HepG2 (cell line): ENCODE measurements around the gene HINT1. TPM values are rescaled to one million over a fixed set of nuclear protein-coding genes. Genes with fewer than 3 reads are reported as not detected.

ENCODE experiments used
- GABPB1 ChIP-seq: IDR thresholded peaks from 2 replicates; pipeline ENCODE4 v1.6.1; 2016; ENCODE audit warnings: mild to moderate bottlenecking, missing genetic modification reagents, moderate library complexity, missing compliant biosample characterization
- IKZF4 ChIP-seq: sonication (generic); formaldehyde crosslinking; IDR thresholded peaks from 2 replicates; pipeline ENCODE4 v1.5.1; 2020; ENCODE audit warnings: borderline replicate concordance, mild to moderate bottlenecking, low read depth, missing genetic modification reagents; ENCODE audit errors: not compliant biosample characterization
- MIXL1 ChIP-seq: IDR thresholded peaks from 2 replicates; pipeline ENCODE4 v1.6.1; 2016
- NR2C2 ChIP-seq: sonication (generic); formaldehyde crosslinking; IDR thresholded peaks from 2 replicates; pipeline ENCODE4 v1.4.0; 2020; ENCODE audit warnings: missing genetic modification reagents, mild to moderate bottlenecking, moderate library complexity, borderline replicate concordance
- PITX1 ChIP-seq: sonication (generic); formaldehyde crosslinking; IDR thresholded peaks from 2 replicates; pipeline ENCODE4 v1.5.1; 2020; ENCODE audit warnings: mild to moderate bottlenecking, missing genetic modification reagents
- POLR2A ChIP-seq, 2 experiments: IDR thresholded peaks; 2 replicates each; pipeline ENCODE4 v1.6.1; 2011; ENCODE audit warnings: low read depth in 2 of 2, low read length in 2 of 2, mild to moderate bottlenecking in 1 of 2, moderate library complexity in 1 of 2; ENCODE audit not compliant: insufficient read depth in 1 of 2
- RBAK ChIP-seq: sonication (generic); formaldehyde crosslinking; IDR thresholded peaks from 2 replicates; pipeline ENCODE4 v1.5.1; 2020; ENCODE audit warnings: mild to moderate bottlenecking, missing genetic modification reagents
- SIX4 ChIP-seq: sonication (generic); formaldehyde crosslinking; IDR thresholded peaks from 2 replicates; pipeline ENCODE4 v1.4.0; 2020; ENCODE audit warnings: missing genetic modification reagents
- ZMYM4 ChIP-seq: sonication (generic); formaldehyde crosslinking; IDR thresholded peaks from 2 replicates; pipeline ENCODE4 v1.8.1; 2023; ENCODE audit warnings: mild to moderate bottlenecking, missing genetic modification reagents
- ZNF124 ChIP-seq: sonication (generic); formaldehyde crosslinking; IDR thresholded peaks from 2 replicates; pipeline ENCODE4 v1.4.0; 2020; ENCODE audit warnings: missing genetic modification reagents
- ZNF264 ChIP-seq: sonication (generic); formaldehyde crosslinking; IDR thresholded peaks from 2 replicates; pipeline ENCODE4 v1.4.0; 2020; ENCODE audit warnings: missing genetic modification reagents
- ZNF276 ChIP-seq: sonication (generic); formaldehyde crosslinking; IDR thresholded peaks from 2 replicates; pipeline ENCODE4 v1.4.0; 2020; ENCODE audit warnings: mild to moderate bottlenecking, low read depth, missing genetic modification reagents
- ZNF530 ChIP-seq: sonication (generic); formaldehyde crosslinking; IDR thresholded peaks from 2 replicates; pipeline ENCODE4 v1.5.0; 2020; ENCODE audit warnings: low read depth, mild to moderate bottlenecking, missing genetic modification reagents
- ZNF761 ChIP-seq: sonication (generic); formaldehyde crosslinking; conservative IDR thresholded peaks from 2 replicates; pipeline ENCODE4 v1.4.0; 2020; ENCODE audit warnings: mild to moderate bottlenecking, missing genetic modification reagents
- ZNF776 ChIP-seq: sonication (generic); formaldehyde crosslinking; IDR thresholded peaks from 2 replicates; pipeline ENCODE4 v1.4.0; 2020; ENCODE audit warnings: mild to moderate bottlenecking, missing genetic modification reagents
- polyA plus RNA-seq, 8 experiments: library from polyadenylated mRNA; depleted of rRNA in 3 of 8; stranded (reverse) in 7 of 8; unstranded in 1 of 8; fragments of >200 nt; fragmentation: Illumina TruSeq in 4 of 8; extraction: Trizol in 4 of 8; gene quantifications; 2 replicates each; pipeline versions ENCODE4 v1.2.1 to v1.2.3, GENCODE V29; 2011 to 2016; ENCODE audit warnings: low read depth in 4 of 8, missing spikeins in 1 of 8, mixed read lengths in 1 of 8; ENCODE audit not compliant: insufficient read depth in 1 of 8
- total RNA-seq, 5 experiments: library from RNA; depleted of rRNA; stranded (reverse); fragments of >200 nt; fragmentation: Illumina TruSeq; extraction: Trizol; gene quantifications; 2 replicates each; pipeline ENCODE4 v1.2.3, GENCODE V29; 2016; ENCODE audit warnings: low read depth in 1 of 5
- TF ChIP-seq, protein P1 (sequence below): sonication (generic); formaldehyde crosslinking; IDR thresholded peaks from 2 replicates; pipeline ENCODE4 v1.4.0; 2020; ENCODE audit warnings: missing genetic modification reagents
- TF ChIP-seq, protein P2 (sequence below): IDR thresholded peaks from 2 replicates; pipeline ENCODE4 v1.6.1; 2016; ENCODE audit warnings: low read depth, missing genetic modification reagents, missing compliant biosample characterization

Gene HINT1
- total and polyA plus RNA-seq, 2 of the 13 experiments (the other 11 are each of a cell fraction or from before 2014, with no cell fraction given), result 428 to 997 TPM

GRCh38 chr5:131170540-131171275 is 5.7 kb upstream of the HINT1 start, which contains the start of gene LYRM7 (continued):
- TF ChIP-seq, protein P1, sequence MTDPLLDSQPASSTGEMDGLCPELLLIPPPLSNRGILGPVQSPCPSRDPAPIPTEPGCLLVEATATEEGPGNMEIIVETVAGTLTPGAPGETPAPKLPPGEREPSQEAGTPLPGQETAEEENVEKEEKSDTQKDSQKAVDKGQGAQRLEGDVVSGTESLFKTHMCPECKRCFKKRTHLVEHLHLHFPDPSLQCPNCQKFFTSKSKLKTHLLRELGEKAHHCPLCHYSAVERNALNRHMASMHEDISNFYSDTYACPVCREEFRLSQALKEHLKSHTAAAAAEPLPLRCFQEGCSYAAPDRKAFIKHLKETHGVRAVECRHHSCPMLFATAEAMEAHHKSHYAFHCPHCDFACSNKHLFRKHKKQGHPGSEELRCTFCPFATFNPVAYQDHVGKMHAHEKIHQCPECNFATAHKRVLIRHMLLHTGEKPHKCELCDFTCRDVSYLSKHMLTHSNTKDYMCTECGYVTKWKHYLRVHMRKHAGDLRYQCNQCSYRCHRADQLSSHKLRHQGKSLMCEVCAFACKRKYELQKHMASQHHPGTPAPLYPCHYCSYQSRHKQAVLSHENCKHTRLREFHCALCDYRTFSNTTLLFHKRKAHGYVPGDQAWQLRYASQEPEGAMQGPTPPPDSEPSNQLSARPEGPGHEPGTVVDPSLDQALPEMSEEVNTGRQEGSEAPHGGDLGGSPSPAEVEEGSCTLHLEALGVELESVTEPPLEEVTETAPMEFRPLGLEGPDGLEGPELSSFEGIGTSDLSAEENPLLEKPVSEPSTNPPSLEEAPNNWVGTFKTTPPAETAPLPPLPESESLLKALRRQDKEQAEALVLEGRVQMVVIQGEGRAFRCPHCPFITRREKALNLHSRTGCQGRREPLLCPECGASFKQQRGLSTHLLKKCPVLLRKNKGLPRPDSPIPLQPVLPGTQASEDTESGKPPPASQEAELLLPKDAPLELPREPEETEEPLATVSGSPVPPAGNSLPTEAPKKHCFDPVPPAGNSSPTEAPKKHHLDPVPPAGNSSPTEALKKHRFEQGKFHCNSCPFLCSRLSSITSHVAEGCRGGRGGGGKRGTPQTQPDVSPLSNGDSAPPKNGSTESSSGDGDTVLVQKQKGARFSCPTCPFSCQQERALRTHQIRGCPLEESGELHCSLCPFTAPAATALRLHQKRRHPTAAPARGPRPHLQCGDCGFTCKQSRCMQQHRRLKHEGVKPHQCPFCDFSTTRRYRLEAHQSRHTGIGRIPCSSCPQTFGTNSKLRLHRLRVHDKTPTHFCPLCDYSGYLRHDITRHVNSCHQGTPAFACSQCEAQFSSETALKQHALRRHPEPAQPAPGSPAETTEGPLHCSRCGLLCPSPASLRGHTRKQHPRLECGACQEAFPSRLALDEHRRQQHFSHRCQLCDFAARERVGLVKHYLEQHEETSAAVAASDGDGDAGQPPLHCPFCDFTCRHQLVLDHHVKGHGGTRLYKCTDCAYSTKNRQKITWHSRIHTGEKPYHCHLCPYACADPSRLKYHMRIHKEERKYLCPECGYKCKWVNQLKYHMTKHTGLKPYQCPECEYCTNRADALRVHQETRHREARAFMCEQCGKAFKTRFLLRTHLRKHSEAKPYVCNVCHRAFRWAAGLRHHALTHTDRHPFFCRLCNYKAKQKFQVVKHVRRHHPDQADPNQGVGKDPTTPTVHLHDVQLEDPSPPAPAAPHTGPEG, result no peak
- TF ChIP-seq ZNF761 (no peak; the same call in 1 of the 2 replicates), NR2C2 (CRISPR knock-in tag) (peak; percentile 77), RBAK (CRISPR knock-in tag) (no peak), ZNF276 (CRISPR knock-in tag) (no peak), IKZF4 (CRISPR knock-in tag) (no peak), GABPB1 (CRISPR knock-in tag) (peak; percentile 95), MIXL1 (peak; percentile 91), ZNF530 (CRISPR knock-in tag) (no peak), SIX4 (CRISPR knock-in tag) (no peak), ZMYM4 (CRISPR knock-in tag) (peak; percentile 95), PITX1 (peak; percentile 23; the same call in 1 of the 2 replicates), ZNF264 (0 out of 2 replicates have a peak, but pooled peaks have one; percentile 69), POLR2A (IDR thresholded peaks at IDR 0.05; ENCODE audit: insufficient read depth in 1 of 2, low read depth in 2 of 2, low read length in 2 of 2) (peak; percentile 76 to 81), ZNF124 (no peak; the same call in 1 of the 2 replicates), ZNF776 (CRISPR knock-in tag) (no peak)
- TF ChIP-seq, protein P2, sequence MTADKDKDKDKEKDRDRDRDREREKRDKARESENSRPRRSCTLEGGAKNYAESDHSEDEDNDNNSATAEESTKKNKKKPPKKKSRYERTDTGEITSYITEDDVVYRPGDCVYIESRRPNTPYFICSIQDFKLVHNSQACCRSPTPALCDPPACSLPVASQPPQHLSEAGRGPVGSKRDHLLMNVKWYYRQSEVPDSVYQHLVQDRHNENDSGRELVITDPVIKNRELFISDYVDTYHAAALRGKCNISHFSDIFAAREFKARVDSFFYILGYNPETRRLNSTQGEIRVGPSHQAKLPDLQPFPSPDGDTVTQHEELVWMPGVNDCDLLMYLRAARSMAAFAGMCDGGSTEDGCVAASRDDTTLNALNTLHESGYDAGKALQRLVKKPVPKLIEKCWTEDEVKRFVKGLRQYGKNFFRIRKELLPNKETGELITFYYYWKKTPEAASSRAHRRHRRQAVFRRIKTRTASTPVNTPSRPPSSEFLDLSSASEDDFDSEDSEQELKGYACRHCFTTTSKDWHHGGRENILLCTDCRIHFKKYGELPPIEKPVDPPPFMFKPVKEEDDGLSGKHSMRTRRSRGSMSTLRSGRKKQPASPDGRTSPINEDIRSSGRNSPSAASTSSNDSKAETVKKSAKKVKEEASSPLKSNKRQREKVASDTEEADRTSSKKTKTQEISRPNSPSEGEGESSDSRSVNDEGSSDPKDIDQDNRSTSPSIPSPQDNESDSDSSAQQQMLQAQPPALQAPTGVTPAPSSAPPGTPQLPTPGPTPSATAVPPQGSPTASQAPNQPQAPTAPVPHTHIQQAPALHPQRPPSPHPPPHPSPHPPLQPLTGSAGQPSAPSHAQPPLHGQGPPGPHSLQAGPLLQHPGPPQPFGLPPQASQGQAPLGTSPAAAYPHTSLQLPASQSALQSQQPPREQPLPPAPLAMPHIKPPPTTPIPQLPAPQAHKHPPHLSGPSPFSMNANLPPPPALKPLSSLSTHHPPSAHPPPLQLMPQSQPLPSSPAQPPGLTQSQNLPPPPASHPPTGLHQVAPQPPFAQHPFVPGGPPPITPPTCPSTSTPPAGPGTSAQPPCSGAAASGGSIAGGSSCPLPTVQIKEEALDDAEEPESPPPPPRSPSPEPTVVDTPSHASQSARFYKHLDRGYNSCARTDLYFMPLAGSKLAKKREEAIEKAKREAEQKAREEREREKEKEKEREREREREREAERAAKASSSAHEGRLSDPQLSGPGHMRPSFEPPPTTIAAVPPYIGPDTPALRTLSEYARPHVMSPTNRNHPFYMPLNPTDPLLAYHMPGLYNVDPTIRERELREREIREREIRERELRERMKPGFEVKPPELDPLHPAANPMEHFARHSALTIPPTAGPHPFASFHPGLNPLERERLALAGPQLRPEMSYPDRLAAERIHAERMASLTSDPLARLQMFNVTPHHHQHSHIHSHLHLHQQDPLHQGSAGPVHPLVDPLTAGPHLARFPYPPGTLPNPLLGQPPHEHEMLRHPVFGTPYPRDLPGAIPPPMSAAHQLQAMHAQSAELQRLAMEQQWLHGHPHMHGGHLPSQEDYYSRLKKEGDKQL, result no peak
